ENCODE results near the gene HHIPL1.

Gene HHIPL1

GRCh38 chr14:99674064-99674650 lies 29.2 kb downstream of the HHIPL1 start:
- TF ChIP-seq CTCF (IDR thresholded peaks at IDR 0.05; ENCODE audit: low read depth, low read length): no peak
- no peak overlapping the region for H3K4me3 ChIP-seq (ENCODE audit: low read depth, low read length)

GRCh38 chr14:99674776-99675381 lies 29.9 kb downstream of the HHIPL1 start:
- no peak for TF ChIP-seq CTCF (IDR thresholded peaks at IDR 0.05; ENCODE audit: low read depth, low read length)
- H3K4me3 ChIP-seq (ENCODE audit: low read depth, low read length): no peak overlapping the region

GRCh38 chr14:99675382-99675835 lies 30.5 kb downstream of the HHIPL1 start:
- TF ChIP-seq CTCF (IDR thresholded peaks at IDR 0.05; ENCODE audit: low read depth, low read length): no peak

GRCh38 chr14:99675951-99676350 lies 31.0 kb downstream of the HHIPL1 start:
- no peak overlapping the region for H3K4me3 ChIP-seq (ENCODE audit: low read depth, low read length)
- no peak for TF ChIP-seq CTCF (IDR thresholded peaks at IDR 0.05; ENCODE audit: low read depth, low read length)

More at GRCh38 chr14:99675382-99675835, 30.5 kb downstream of the HHIPL1 start:
- H3K4me3 ChIP-seq (ENCODE audit: low read depth, low read length): no peak overlapping the region

GRCh38 chr14:99676657-99677056 lies 31.7 kb downstream of the HHIPL1 start:
- no peak overlapping the region for H3K4me3 ChIP-seq (ENCODE audit: low read depth, low read length)
- no peak for TF ChIP-seq CTCF (IDR thresholded peaks at IDR 0.05; ENCODE audit: low read depth, low read length)

- no peak overlapping the region for H3K4me3 ChIP-seq (ENCODE audit: low read depth, low read length)
- no peak for TF ChIP-seq CTCF (IDR thresholded peaks at IDR 0.05; ENCODE audit: low read depth, low read length)
Observed at GRCh38 chr14:99677231-99678140, 32.6 kb downstream of the HHIPL1 start.

Measured in WI38 (cell line).